Bronchial epithelial cell (primary cell): Measurements from ENCODE around the gene CGREF1. TPM values are rescaled to one million over a fixed set of nuclear protein-coding genes. Genes with fewer than 3 reads are reported as not detected.

Source experiments
- DNase-seq: peaks from one replicate; pipeline ENCODE4 v3.0.0-alpha.2; 2010; ENCODE audit warnings: low read depth
- FAIRE-seq: peaks from 2 replicates; lab custom pipeline; 2011; peaks lifted over from hg19 to GRCh38; lab: Jason Lieb, UNC
- H3K27me3 ChIP-seq: 2 replicates; pipeline ENCODE4 v1.5.1; 2011; ENCODE audit warnings: low read length; ENCODE audit not compliant: control insufficient read depth, insufficient read depth
- H3K36me3 ChIP-seq: 2 replicates; pipeline ENCODE4 v1.5.1; 2011; ENCODE audit warnings: low read length; ENCODE audit not compliant: control insufficient read depth, insufficient read depth
- H3K4me3 ChIP-seq: 2 replicates; pipeline ENCODE4 v1.5.1; 2011; ENCODE audit warnings: mild to moderate bottlenecking, low read depth, low read length, control low read depth
- CTCF ChIP-seq: IDR thresholded peaks from 2 replicates; pipeline ENCODE4 v1.5.1; 2011; ENCODE audit warnings: mild to moderate bottlenecking, moderate library complexity, low read length, control low read depth, inconsistent platforms; ENCODE audit not compliant: insufficient read depth, severe bottlenecking
- total RNA-seq: library from RNA; depleted of rRNA; stranded (reverse); fragments of >200 nt; gene quantifications from 2 replicates; pipeline ENCODE4 v1.2.1, GENCODE V29; 2014

Gene CGREF1
- total RNA-seq, 1 donor from 2014 or later, result 0.53 TPM

GRCh38 chr2:27060323-27060722, 58.6 kb downstream of the CGREF1 start:
- Histone ChIP-seq H3K36me3 (peaks cover 11% of the 10 kb centered on the region), H3K4me3 (no peak overlapping the region), H3K27me3 (no peaks in the 10 kb centered on the region)
- DNase-seq (no peak), FAIRE-seq (no peak)
- no peak for TF ChIP-seq CTCF

- TF ChIP-seq CTCF, result no peak
- Histone ChIP-seq H3K27me3 (no peaks in the 10 kb centered on the region), H3K4me3 (no peak overlapping the region), H3K36me3 (peaks cover 19% of the 10 kb centered on the region)
- no peak for FAIRE-seq
- DNase-seq, result no peak
These were observed 59.6 kb downstream of the CGREF1 start for GRCh38 chr2:27059141-27059820.

GRCh38 chr2:27058210-27058609, 60.7 kb downstream of the CGREF1 start:
- FAIRE-seq, result no peak
- no peak for TF ChIP-seq CTCF

GRCh38 chr2:27057184-27057583, 61.7 kb downstream of the CGREF1 start:
- no peak for DNase-seq
- Histone ChIP-seq H3K36me3 (peaks cover 19% of the 10 kb centered on the region), H3K27me3 (no peaks in the 10 kb centered on the region), H3K4me3 (no peak overlapping the region)
- no peak for FAIRE-seq
- no peak for TF ChIP-seq CTCF

More at GRCh38 chr2:27058210-27058609, 60.7 kb downstream of the CGREF1 start:
- DNase-seq, result no peak
- Histone ChIP-seq H3K4me3 (no peak overlapping the region), H3K36me3 (peaks cover 19% of the 10 kb centered on the region), H3K27me3 (no peaks in the 10 kb centered on the region)

GRCh38 chr2:27054721-27055120, 64.2 kb downstream of the CGREF1 start:
- DNase-seq (no peak), FAIRE-seq (no peak)
- Histone ChIP-seq H3K36me3 (peaks cover 19% of the 10 kb centered on the region), H3K4me3 (no peak overlapping the region), H3K27me3 (no peaks in the 10 kb centered on the region)
- TF ChIP-seq CTCF, result no peak

- TF ChIP-seq CTCF, result no peak
- no peak overlapping the region for H3K4me3 ChIP-seq
- FAIRE-seq (no peak), DNase-seq (no peak)
- no peaks in the 10 kb centered on the region for H3K27me3 ChIP-seq
- H3K36me3 ChIP-seq, result peaks cover 18% of the 10 kb centered on the region
These were observed 65.2 kb downstream of the CGREF1 start for GRCh38 chr2:27053776-27054175.
